H1 (cell line): ENCODE measurements around the gene MTPN. TPM values are rescaled to one million over a fixed set of nuclear protein-coding genes. Genes with fewer than 3 reads are reported as not detected.
A peak's percentile ranks its signal among the peaks of the same experiment; 100 is the strongest.

Source experiments
- ASH2L ChIP-seq: fragments of 200-600, 300-600 bp; sonication (generic); IDR thresholded peaks from one replicate; pipeline ENCODE4 v1.7.1; 2017; ENCODE audit warnings: low read length
- CEBPB ChIP-seq: IDR thresholded peaks from 2 replicates; pipeline ENCODE4 v1.6.1; 2012; ENCODE audit warnings: low read depth, low read length
- E2F6 ChIP-seq: IDR thresholded peaks from 2 replicates; pipeline ENCODE4 v1.6.1; 2012; ENCODE audit warnings: inconsistent platforms
- EP300 ChIP-seq, 2 experiments: IDR thresholded peaks; 1 replicate in 1 of 2; 2 replicates in 1 of 2; pipeline ENCODE4 v1.6.1; 2011 to 2012; ENCODE audit warnings: low read depth in 2 of 2, low read length in 2 of 2, mild to moderate bottlenecking in 2 of 2, borderline replicate concordance in 1 of 2, inconsistent platforms in 1 of 2, moderate library complexity in 1 of 2
- EZH2 ChIP-seq: fragments of 200-600 bp; sonication (generic); IDR thresholded peaks from 2 replicates; pipeline ENCODE4 v1.7.1; 2012; ENCODE audit warnings: low read depth, mild to moderate bottlenecking, moderate library complexity, low read length, inconsistent platforms; ENCODE audit not compliant: severe bottlenecking
- GTF2F1 ChIP-seq: IDR thresholded peaks from 2 replicates; pipeline ENCODE4 v1.6.1; 2012; ENCODE audit warnings: low read depth, low read length, improper control_type of control experiment, borderline replicate concordance
- HDAC6 ChIP-seq: IDR thresholded peaks from one replicate; pipeline ENCODE4 v1.7.1; 2012; ENCODE audit warnings: low read depth, mild to moderate bottlenecking, inconsistent platforms, low read length, moderate library complexity
- JUN ChIP-seq: IDR thresholded peaks from 2 replicates; pipeline ENCODE4 v1.6.1; 2011; ENCODE audit warnings: low read depth, mild to moderate bottlenecking, improper control_type of control experiment, low read length
- KDM1A ChIP-seq: fragments of 200-600, 300-600 bp; sonication (generic); IDR thresholded peaks from 2 replicates; pipeline ENCODE4 v1.7.1; 2016; ENCODE audit warnings: mild to moderate bottlenecking, low read length, borderline replicate concordance
- NANOG ChIP-seq: IDR thresholded peaks from 2 replicates; pipeline ENCODE4 v1.6.1; 2011; ENCODE audit warnings: low read length, low read depth, mild to moderate bottlenecking, inconsistent platforms; ENCODE audit not compliant: insufficient read depth, poor library complexity, severe bottlenecking
- POLR2AphosphoS5 ChIP-seq: IDR thresholded peaks from 2 replicates; pipeline ENCODE4 v1.6.1; 2011; ENCODE audit warnings: low read depth, low read length
- RAD21 ChIP-seq, 2 experiments: IDR thresholded peaks in 1 of 2; conservative IDR thresholded peaks in 1 of 2; 2 replicates each; pipeline ENCODE4 v1.6.1; 2011; ENCODE audit warnings: low read depth in 2 of 2, low read length in 2 of 2, improper control_type of control experiment in 1 of 2, inconsistent platforms in 1 of 2, mild to moderate bottlenecking in 1 of 2, moderate library complexity in 1 of 2
- RFX5 ChIP-seq: IDR thresholded peaks from 2 replicates; pipeline ENCODE4 v1.6.1; 2011; ENCODE audit warnings: low read depth, low read length, improper control_type of control experiment, borderline replicate concordance
- RXRA ChIP-seq: IDR thresholded peaks from 2 replicates; pipeline ENCODE4 v1.6.1; 2011; ENCODE audit warnings: low read depth, mild to moderate bottlenecking, low read length, moderate library complexity; ENCODE audit not compliant: insufficient read depth
- TAF7 ChIP-seq: optimal IDR thresholded peaks from 2 replicates; pipeline ENCODE3; 2011; ENCODE audit warnings: low read depth, mild to moderate bottlenecking, inconsistent platforms, low read length, moderate library complexity, borderline replicate concordance
- TBP ChIP-seq: IDR thresholded peaks from 2 replicates; pipeline ENCODE4 v1.6.1; 2011; ENCODE audit warnings: low read depth, low read length, improper control_type of control experiment
- TCF12 ChIP-seq: IDR thresholded peaks from 2 replicates; pipeline ENCODE4 v1.6.1; 2011; ENCODE audit warnings: low read depth, mild to moderate bottlenecking, low read length
- YY1 ChIP-seq: IDR thresholded peaks from 2 replicates; pipeline ENCODE4 v1.6.1; 2011; ENCODE audit warnings: low read depth, mild to moderate bottlenecking, low read length
- ZNF274 ChIP-seq: IDR thresholded peaks from 2 replicates; pipeline ENCODE4 v1.7.0; 2012; ENCODE audit warnings: low read length, borderline replicate concordance; ENCODE audit errors: extremely low read depth
- polyA plus RNA-seq, 7 experiments: library from polyadenylated mRNA; depleted of rRNA in 3 of 7; stranded (reverse) in 5 of 7; unstranded in 2 of 7; fragments of >200 nt in 5 of 7; fragments of 200-250 nt in 2 of 7; gene quantifications; 1 replicate in 5 of 7; 2 replicates in 1 of 7; 4 replicates in 1 of 7; pipeline versions ENCODE4 v1.2.1 to v1.2.3, GENCODE V29; 2011 to 2013; ENCODE audit warnings: missing spikeins in 2 of 7, mixed read lengths in 2 of 7
- total RNA-seq: library from RNA; stranded (reverse); fragmentation: NEBNext Ultra II Directional; extraction: Animal tissue kit (Norgen Biotek cat#: 25700); gene quantifications from 2 replicates; pipeline ENCODE4 v1.2.1, GENCODE V29; 2021
- TF ChIP-seq, protein P1 (sequence below), 3 experiments: IDR thresholded peaks; 1 replicate in 2 of 3; 2 replicates in 1 of 3; pipeline versions ENCODE4 v1.5.1 to v1.6.1; 2011; ENCODE audit warnings: low read length in 3 of 3, mild to moderate bottlenecking in 3 of 3, inconsistent platforms in 2 of 3, low read depth in 1 of 3, moderate library complexity in 1 of 3; ENCODE audit not compliant: insufficient read depth in 1 of 3; ENCODE audit errors: control extremely low read depth in 1 of 3

The MTPN gene
- total and polyA plus RNA-seq, 2 of the 8 experiments (the other 6 are each of a cell fraction or from before 2014, with no cell fraction given) = 33.0 to 101 TPM

GRCh38 chr7:135977007-135977741 is at the start of gene MTPN (continued):
- TF ChIP-seq HDAC6 = no peak
- no peak for TF ChIP-seq EZH2
- peak; percentile 45 for TF ChIP-seq TAF7
- no peak for TF ChIP-seq RFX5
- 0 out of 2 replicates have a peak, but pooled peaks have one; percentile 46 for TF ChIP-seq YY1
- no peak for TF ChIP-seq TCF12
- TF ChIP-seq KDM1A = 0 out of 2 replicates have a peak, but pooled peaks have one; percentile 56
- no peak for TF ChIP-seq POLR2AphosphoS5
- no peak for TF ChIP-seq NANOG
- no peak for TF ChIP-seq RXRA
- no peak for TF ChIP-seq RAD21 (IDR thresholded peaks at IDR 0.05 in 1 of 2, conservative IDR thresholded peaks at IDR 0.05 in 1 of 2; ENCODE audit: low read depth in 2 of 2, low read length in 2 of 2)
- no peak for TF ChIP-seq ZNF274
- no peak for TF ChIP-seq CEBPB
- TF ChIP-seq, protein P1, sequence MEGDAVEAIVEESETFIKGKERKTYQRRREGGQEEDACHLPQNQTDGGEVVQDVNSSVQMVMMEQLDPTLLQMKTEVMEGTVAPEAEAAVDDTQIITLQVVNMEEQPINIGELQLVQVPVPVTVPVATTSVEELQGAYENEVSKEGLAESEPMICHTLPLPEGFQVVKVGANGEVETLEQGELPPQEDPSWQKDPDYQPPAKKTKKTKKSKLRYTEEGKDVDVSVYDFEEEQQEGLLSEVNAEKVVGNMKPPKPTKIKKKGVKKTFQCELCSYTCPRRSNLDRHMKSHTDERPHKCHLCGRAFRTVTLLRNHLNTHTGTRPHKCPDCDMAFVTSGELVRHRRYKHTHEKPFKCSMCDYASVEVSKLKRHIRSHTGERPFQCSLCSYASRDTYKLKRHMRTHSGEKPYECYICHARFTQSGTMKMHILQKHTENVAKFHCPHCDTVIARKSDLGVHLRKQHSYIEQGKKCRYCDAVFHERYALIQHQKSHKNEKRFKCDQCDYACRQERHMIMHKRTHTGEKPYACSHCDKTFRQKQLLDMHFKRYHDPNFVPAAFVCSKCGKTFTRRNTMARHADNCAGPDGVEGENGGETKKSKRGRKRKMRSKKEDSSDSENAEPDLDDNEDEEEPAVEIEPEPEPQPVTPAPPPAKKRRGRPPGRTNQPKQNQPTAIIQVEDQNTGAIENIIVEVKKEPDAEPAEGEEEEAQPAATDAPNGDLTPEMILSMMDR (IDR thresholded peaks at IDR 0.05; ENCODE audit: control extremely low read depth in 1 of 3, insufficient read depth in 1 of 3, low read depth in 1 of 3, low read length in 3 of 3) = no peak
- TF ChIP-seq GTF2F1 = no peak; the same call in 1 of the 2 replicates
- no peak for TF ChIP-seq EP300 (IDR thresholded peaks at IDR 0.05; ENCODE audit: borderline replicate concordance in 1 of 2, low read depth in 2 of 2, low read length in 2 of 2)
- peak; percentile 52; the same call in 1 of the 2 replicates for TF ChIP-seq E2F6
- TF ChIP-seq ASH2L = peak; percentile 57
- peak; percentile 37; the same call in 1 of the 2 replicates for TF ChIP-seq TBP
- no peak for TF ChIP-seq JUN
